Epidermal melanocyte (primary cell): ENCODE measurements around the gene CC2D1A.
"Not testable (repeated sequence)": the region's sequence is repeated elsewhere in the genome, so short reads cannot be mapped to it uniquely, and the experiment has no call there.

Source experiments
- DNase-seq: peaks from one replicate; pipeline ENCODE4 v3.0.0; 2011; ENCODE audit warnings: low spot score; ENCODE audit not compliant: insufficient read length

Gene CC2D1A

GRCh38 chr19:13906521-13906904, 512 bp downstream of the CC2D1A start:
- no peak for DNase-seq

- DNase-seq, result no peak
These were observed 909 bp downstream of the CC2D1A start for GRCh38 chr19:13906910-13907309.

DNA sequence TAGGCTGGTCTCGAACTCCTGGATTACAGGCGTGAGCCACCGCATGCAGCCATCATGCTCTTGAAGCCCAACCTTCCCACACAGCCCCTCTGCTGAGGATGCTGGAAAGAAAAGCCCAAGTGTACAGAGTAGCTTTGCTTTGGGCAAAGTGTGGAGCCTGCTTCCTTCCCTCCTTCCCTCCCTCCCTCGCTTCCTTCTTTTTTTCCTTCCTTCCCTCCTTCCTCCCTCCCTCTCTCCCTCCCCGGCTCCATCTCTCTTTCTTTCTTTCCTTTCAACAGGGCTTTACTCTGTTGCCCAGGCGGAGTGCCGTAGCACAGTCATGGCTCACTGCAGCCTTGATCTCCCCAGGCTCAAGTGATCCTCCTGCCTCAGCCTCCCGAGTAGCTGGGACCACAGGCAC, 2.7 kb downstream of the CC2D1A start:
- DNase-seq, result no peak

DNA sequence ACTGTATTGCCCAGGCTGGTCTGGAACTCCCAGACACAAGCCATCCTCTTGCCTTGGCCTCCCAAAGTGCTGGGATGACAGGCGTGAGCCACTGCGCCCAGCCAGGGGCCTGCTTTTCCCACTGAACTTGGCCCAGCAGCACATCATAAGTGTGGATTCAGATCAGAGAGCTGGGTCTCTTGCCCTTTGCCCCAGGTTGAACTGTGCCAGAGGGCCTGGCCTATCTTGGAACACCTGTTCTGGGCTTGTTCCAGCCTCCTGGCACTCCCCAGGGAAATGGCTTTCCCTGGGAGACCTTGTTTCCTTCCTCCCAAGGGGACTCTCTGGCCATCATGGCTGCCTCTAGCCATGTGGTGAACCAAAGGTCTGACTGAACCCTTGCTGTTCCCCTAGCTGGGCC, 3.4 kb downstream of the CC2D1A start:
- DNase-seq, result no peak

DNA sequence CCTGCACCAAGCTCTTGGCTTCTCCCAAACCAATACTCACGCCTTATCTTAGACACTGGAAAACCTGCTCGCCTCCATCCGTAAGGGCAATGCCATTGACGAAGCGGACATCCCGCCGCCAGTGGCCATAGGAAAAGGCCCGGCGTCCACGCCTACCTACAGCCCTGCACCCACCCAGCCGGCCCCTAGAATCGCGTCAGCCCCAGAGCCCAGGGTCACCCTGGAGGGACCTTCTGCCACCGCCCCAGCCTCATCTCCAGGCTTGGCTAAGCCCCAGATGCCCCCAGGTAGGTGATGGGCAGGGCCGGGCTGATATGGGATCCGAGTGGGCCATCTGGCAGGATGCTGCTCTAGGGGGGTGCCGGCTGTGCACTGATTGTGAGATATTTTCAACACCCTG, 7.4 kb downstream of the CC2D1A start:
- no peak for DNase-seq

DNA sequence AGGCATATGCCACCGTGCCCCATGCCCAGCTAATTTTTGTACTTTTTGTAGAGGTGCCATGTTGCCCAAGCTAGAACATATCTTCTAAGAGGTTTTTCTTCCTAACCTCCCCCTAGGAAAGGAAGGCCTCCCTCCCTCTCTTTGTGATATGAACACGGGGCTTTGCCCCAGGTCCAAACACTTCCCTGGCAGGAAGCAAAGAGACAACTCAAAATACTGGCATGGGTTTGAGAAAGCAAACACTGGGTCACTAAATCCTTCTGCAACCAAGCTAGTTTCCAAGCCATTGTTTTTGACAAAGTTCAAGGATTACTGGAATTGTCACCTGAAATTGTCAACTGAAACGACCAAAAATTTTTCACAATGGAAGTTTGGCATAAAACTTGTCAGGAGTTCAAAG, 8.8 kb downstream of the CC2D1A start:
- DNase-seq, result no peak

DNA sequence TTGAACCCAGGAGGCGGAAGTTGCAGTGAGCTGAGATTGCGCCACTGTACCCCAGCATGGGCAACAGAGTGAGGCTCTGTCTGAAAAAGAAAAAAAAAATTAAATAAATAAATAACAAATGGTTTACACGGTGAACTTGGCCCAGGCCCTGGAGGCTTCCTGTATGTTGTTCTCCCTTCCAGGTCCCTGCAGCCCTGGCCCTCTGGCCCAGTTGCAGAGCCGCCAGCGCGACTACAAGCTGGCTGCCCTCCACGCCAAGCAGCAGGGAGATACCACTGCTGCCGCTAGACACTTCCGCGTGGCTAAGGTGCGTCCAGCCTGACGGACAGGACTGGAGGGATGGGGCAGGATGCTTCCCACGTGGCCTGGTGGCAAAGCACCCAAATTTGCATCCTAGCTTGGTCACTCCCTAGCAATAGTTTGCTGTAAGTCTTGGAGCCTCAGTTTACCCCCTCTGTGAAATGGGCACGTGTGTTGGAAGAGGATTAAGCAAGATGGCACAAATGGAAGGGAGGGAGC, 11.9 kb downstream of the CC2D1A start:
- no peak for DNase-seq

DNA sequence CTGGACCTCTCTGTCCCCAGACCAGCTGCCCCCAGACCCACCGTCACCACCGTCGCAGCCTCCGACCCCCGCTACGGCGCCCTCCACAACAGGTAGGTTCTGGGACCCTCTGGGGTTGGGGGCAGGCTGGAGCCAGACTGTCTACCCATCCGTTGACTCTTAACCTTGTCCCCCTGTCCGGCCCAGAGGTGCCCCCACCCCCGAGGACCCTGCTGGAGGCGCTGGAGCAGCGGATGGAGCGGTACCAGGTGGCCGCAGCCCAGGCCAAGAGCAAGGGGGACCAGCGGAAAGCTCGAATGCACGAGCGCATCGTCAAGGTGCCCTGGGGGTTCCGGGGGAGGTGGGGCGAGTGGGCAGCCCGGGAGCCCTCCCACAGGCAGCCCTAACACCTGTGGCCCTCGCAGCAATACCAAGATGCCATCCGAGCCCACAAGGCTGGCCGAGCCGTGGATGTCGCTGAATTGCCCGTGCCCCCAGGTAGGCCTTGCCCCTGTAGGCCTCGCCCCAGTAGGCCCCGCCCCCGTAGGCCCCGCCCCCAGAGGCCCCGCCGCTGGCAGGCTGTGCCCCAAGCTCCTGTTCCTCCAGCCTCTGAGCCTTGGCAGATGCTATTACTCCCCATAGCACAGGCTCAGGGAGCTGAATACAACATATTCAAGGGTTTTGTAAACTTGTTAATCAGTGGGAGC, 12.9 kb downstream of the CC2D1A start:
- DNase-seq, result peak; percentile 12

GRCh38 chr19:13920524-13920923, 14.5 kb downstream of the CC2D1A start:
- DNase-seq, result no peak

DNA sequence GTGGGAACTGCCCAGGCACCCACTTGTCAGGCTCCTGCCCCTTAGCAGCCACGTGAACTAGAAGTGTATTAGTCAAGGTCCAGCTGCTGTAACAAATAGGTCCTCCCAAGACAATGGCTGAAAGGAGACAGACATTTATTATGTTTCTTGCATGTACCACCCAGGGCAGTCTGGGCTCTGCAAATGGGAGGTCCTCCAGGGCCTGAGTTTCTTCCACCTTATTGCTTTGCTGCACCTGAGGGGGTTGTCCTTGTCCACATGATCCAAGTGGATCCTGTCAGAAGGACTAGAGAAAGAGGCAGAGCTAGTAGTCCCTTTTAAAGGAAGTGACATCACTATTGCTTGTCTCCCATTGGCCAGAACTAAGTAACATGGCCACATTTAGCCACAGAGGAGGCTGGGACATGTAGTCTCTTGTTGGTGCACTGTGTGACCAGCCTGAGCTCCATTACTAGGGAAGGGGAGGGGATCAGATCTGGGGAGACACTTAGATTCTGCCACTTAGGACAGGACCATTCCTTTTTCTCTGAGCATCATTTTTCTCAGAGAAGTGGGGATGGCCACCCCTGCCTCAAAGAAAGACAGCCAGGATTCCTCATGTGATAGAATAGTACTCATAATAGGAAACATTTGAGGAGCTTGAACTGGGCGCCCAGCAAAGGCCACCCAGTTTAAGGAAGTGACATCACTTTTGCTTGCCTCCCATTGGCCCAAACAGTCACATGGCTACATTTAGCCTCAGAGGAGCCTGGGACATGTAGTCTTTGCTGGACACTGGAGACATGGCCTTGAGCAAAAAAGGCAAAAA, 15.1 kb downstream of the CC2D1A start:
- peak; percentile 29 for DNase-seq

DNA sequence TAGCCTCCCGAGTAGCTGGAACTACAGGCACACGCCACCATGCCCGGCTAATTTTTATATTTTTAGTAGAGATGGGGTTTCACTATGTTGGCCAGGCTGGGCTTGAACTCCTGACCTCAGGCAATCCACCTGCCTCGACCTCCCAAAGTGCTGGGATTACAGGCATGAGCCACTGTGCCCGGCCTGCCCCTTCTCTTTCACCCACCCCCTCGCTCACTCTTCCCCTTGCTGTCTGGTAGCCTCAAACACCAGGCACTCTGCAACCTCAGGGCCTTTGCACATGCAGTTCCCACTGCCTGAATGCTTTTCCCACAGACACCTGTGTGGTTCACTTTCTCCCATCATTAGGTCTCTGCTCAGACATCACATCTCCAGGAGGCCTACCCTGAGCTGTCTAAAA, 16.1 kb downstream of the CC2D1A start:
- DNase-seq, result not testable (repeated sequence)

DNA sequence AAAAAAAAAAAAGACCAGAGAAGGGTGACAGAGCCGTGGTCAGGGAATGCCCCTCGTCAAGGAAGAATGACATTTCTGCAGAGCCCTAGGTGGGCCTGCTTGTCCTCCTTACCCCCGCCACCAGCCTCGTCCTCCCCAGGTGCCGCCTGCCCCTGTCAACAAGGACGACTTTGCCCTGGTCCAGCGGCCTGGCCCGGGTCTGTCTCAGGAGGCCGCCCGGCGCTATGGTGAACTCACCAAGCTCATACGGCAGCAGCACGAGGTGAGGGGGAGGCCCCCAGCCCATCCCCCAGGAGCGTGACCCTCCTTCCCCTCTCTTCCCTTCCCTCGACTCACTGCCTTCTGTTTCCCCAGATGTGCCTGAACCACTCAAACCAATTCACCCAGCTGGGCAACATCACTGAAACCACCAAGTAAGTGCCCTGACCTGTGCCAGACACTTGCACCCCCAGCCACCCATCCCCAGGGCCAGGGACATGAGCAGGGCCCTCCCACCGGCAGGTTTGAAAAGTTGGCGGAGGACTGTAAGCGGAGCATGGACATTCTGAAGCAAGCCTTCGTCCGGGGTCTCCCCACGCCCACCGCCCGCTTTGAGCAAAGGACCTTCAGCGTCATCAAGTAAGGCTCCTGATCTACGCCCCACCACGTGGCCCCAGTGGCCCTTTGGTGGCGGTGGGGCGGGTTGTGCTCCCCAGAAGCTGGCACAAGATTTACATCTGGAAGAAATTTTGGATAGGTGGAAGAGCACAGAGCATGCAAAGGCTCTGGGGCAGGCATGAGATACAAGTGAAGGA, 17.4 kb downstream of the CC2D1A start:
- no peak for DNase-seq

- DNase-seq, result no peak
These were observed 20.0 kb downstream of the CC2D1A start for GRCh38 chr19:13926010-13926409.

- DNase-seq, result no peak
These were observed 20.7 kb downstream of the CC2D1A start for GRCh38 chr19:13926715-13927114.

DNA sequence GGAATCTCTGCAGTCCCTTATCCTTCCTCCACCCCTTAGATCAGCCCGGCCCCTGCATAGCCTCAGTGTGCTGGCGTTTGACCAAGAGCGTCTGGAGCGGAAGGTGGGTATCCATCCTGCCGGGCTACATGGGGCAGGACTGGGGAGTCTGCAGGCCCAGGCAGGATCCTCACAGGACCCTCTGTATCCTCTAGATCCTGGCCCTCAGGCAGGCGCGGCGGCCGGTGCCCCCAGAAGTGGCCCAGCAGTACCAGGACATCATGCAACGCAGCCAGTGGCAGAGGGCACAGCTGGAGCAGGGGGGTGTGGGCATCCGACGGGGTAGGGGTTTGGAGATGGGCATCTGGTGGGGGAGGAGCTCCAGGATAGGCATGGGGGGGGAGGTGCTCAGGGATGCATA, 23.3 kb downstream of the CC2D1A start:
- DNase-seq, result peak; percentile 15

DNA sequence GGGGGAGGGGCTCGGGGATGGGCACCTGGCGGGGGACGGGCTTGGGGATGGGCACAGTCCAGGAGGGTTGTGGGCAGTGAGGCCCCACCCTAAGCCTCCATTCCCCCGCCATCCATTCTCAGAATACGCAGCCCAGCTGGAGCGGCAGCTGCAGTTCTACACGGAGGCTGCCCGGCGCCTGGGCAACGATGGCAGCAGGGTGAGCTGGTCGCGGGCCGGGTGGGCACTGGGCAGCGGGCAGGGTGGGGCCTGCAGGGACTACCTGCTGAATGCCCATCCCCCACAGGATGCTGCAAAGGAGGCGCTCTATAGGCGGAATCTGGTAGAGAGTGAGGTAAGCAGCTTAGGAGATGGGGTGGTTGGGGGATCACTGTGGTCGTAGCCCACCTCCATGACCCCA, 24.0 kb downstream of the CC2D1A start:
- peak; percentile 9 for DNase-seq

DNA sequence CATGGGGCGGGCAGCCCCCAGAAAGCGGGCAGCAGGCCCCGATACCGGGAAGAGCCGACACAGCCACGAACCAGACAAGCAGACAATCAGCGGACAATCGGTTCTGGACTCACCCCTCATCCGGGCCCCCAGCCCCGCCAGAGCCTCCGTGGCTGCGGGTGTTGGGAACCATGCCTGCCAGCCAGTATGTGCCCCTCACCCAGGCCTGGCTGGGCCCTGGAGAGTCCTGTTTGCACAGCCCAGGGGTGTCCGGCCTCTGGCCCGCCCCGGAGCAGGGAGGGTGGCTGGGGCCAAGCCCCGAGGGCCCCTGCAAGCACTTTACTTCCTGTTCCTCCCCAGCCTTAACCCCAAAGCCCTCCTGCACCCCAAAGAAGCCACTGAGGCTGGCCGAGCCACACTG, 24.4 kb downstream of the CC2D1A start:
- DNase-seq, result peak; percentile 5

DNA sequence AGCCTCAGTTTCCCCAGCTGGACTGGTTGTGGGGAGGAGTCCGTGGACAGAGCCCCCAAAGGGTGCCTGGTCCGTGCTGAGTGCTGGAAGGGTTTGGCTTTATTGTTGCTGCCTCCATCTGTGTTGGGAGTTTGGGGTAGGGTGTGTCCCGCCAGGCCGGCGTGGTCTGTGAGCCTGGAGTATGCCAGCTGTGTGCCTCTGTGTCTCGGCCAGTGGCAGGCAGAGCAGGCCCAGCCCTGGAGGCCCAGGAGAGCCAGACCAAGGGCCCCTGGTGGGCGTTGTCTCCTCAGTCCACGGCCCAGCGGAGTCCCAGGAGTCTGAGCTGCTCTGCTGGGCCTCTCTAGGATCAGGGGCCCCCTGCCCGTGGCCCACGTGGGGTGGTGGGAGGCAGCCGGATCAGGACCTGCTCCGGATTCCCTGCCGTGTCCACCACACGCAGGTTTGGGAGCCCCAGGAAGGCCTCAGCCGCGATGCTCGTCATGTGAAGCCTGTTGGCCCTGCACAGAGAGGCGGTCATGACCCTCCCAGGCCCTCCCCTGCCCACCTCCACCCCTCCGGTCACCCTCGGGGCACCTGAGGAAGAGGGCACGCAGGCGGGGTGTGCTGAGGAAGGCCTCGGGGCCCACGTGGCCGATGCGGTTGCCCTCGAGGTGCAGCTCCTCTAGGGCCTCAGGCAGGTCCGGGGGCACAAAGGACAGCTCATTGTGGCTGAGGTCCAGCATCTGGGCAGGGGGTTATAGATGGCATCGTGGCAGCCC, 25.6 kb downstream of the CC2D1A start:
- peak; percentile 15 for DNase-seq

DNA sequence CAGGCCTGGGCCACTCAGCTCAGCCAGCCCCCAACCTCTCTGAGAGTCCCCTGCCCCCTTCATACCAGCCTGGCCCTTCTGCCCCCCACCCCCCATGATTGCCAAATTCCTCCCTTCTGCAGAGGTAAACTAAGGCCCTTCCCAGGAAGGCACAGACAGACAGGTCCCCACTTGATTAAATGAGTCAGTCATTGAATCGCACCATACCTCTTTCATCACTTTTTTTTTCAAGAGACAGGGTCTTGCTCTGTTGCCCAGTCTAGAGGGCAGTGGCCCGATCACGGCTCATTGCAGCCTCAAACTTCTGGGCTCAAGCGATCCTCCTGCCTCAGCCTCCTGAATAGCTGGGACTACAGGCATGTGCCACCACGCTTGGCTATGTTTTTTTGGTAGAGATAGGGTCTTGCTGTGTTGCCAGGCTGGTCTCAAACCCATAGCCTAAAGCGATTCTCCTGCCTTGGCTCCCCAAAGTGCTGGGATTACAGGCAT, 26.2 kb downstream of the CC2D1A start:
- DNase-seq, result no peak

DNA sequence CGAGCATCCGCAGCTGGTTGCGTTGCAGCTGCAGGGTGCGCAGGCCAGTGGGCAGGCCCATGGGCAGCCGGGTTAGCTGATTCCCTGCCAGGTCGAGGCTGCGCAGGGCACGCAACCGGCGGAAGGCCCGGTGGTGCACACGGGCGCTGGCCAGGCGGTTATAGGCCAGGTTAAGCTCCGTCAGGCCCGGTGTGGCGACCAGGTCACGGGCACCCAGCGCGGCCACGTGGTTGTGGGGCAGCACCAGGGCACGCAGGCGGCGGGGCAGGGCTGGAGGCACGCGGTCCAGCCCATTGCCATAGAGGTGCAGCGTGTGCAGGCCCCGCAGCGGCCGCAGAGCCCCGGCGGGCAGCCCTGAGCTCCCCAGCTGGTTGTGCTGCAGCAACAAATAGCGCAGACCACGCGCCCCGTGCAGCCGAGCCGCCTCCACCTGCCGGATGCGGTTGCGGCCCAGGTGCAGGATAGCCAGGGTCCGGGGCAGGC, 27.0 kb downstream of the CC2D1A start:
- peak; percentile 7 for DNase-seq

DNA sequence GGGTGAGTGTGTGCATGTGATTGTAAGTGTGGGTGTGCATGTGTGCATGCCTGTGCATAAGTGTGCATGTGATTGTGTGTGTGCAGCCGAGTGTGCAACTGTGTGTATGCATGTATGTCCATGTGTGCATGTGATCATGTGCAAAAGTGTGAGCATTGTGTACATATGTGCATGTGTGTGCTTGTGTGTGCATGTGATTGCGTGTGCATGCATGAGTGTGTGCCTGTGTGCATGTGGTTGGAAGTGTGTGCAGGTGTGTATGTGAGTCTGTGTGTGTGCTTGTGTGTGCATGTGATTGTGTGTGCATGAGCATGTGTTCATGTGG, 28.7 kb downstream of the CC2D1A start:
- DNase-seq, result peak; percentile 4
